ENCODE data around the gene PTGES3L.

- TF ChIP-seq REST (IDR thresholded peaks at IDR 0.05; ENCODE audit: insufficient read depth in 1 of 2, low read depth in 2 of 2, low read length in 2 of 2) = no peak
- no peak for TF ChIP-seq FOXP2 (optimal IDR thresholded peaks at IDR 0.05; ENCODE audit: borderline replicate concordance, extremely low read depth, extremely low read length, insufficient read depth)
- TF ChIP-seq TAF1 (IDR thresholded peaks at IDR 0.05; ENCODE audit: borderline replicate concordance, insufficient read depth, low read length) = no peak
- TF ChIP-seq POLR2AphosphoS5 (IDR thresholded peaks at IDR 0.05; ENCODE audit: low read depth, low read length) = no peak
These were observed 45.4 kb upstream of the PTGES3L start for GRCh38 chr17:43025290-43025657.
